ENCODE measurements around the gene TPGS1.

DNA sequence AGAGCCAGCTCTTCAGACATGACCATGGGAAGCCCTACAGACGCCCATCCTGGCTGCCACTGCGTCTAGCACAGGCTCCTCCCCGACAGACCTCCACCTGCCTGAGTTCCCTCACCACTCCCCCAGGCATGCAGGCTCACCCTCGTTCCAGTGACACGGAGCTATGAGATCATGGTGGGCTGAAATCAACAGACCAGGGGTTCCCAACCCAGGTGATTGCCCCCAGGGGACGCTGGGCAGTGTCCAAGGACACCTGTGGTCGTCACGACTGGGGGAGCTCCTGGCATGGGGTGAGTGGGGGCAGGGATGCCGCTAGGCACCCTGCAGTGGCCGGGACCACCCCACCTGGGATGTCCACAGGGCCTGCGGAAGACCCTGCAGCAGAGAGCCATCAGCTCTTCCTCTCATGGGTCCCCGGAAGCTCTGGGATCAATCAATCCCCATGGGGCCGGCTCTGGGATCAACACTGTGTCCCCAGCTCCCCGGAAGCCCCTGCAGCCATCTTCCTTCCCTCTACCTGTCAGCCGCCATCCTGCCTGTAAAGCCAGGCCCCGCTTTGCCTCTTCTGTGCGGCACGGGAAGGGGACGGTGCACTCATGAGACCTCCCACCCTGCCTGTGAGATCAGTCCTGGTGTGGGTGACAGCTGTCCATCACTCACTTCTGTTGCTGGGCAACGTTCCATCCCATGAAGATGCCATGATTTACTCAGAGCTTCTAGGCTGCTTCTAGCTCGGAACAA lies 23.8 kb upstream of the TPGS1 start:
- TF ChIP-seq, protein P1, sequence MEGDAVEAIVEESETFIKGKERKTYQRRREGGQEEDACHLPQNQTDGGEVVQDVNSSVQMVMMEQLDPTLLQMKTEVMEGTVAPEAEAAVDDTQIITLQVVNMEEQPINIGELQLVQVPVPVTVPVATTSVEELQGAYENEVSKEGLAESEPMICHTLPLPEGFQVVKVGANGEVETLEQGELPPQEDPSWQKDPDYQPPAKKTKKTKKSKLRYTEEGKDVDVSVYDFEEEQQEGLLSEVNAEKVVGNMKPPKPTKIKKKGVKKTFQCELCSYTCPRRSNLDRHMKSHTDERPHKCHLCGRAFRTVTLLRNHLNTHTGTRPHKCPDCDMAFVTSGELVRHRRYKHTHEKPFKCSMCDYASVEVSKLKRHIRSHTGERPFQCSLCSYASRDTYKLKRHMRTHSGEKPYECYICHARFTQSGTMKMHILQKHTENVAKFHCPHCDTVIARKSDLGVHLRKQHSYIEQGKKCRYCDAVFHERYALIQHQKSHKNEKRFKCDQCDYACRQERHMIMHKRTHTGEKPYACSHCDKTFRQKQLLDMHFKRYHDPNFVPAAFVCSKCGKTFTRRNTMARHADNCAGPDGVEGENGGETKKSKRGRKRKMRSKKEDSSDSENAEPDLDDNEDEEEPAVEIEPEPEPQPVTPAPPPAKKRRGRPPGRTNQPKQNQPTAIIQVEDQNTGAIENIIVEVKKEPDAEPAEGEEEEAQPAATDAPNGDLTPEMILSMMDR (IDR thresholded peaks at IDR 0.05; ENCODE audit: low read depth, low read length), result no peak
- TF ChIP-seq, protein P2, sequence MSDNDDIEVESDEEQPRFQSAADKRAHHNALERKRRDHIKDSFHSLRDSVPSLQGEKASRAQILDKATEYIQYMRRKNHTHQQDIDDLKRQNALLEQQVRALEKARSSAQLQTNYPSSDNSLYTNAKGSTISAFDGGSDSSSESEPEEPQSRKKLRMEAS (IDR thresholded peaks at IDR 0.05; ENCODE audit: low read depth, low read length), result no peak
- TF ChIP-seq POLR2A (IDR thresholded peaks at IDR 0.05; ENCODE audit: extremely low read depth, insufficient read length), result no peak
- TF ChIP-seq MYC (IDR thresholded peaks at IDR 0.05; ENCODE audit: low read depth, low read length), result no peak
